Epithelial cell of proximal tubule (primary cell): ENCODE results near the gene SLCO1A2. TPM values are rescaled to one million over a fixed set of nuclear protein-coding genes. Genes with fewer than 3 reads are reported as not detected.

ENCODE experiments used
- DNase-seq: peaks from one replicate; pipeline ENCODE4 v3.0.0-alpha.2; 2011; ENCODE audit warnings: low read depth
- H3K4me3 ChIP-seq: 2 replicates; pipeline ENCODE4 v1.5.1; 2011; ENCODE audit warnings: low read depth, mild to moderate bottlenecking, low read length
- total RNA-seq: library from RNA; depleted of rRNA; stranded (reverse); fragments of >200 nt; gene quantifications from 2 replicates; pipeline ENCODE4 v1.2.3, GENCODE V29; 2015
- TF ChIP-seq, protein P1 (sequence below): conservative IDR thresholded peaks from 2 replicates; pipeline ENCODE4 v1.5.1; 2012; ENCODE audit warnings: low read depth, mild to moderate bottlenecking, low read length

SLCO1A2 gene
- total RNA-seq, 1 donor from 2014 or later: not detected

GRCh38 chr12:21340403-21340802 lies 5.7 kb upstream of the SLCO1A2 start:
- TF ChIP-seq, protein P1, sequence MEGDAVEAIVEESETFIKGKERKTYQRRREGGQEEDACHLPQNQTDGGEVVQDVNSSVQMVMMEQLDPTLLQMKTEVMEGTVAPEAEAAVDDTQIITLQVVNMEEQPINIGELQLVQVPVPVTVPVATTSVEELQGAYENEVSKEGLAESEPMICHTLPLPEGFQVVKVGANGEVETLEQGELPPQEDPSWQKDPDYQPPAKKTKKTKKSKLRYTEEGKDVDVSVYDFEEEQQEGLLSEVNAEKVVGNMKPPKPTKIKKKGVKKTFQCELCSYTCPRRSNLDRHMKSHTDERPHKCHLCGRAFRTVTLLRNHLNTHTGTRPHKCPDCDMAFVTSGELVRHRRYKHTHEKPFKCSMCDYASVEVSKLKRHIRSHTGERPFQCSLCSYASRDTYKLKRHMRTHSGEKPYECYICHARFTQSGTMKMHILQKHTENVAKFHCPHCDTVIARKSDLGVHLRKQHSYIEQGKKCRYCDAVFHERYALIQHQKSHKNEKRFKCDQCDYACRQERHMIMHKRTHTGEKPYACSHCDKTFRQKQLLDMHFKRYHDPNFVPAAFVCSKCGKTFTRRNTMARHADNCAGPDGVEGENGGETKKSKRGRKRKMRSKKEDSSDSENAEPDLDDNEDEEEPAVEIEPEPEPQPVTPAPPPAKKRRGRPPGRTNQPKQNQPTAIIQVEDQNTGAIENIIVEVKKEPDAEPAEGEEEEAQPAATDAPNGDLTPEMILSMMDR: no peak
- no peak for DNase-seq
- no peak overlapping the region for H3K4me3 ChIP-seq

GRCh38 chr12:21339921-21340320 lies 5.2 kb upstream of the SLCO1A2 start:
- H3K4me3 ChIP-seq: no peak overlapping the region
- TF ChIP-seq, protein P1: no peak
- DNase-seq: no peak

GRCh38 chr12:21337959-21338744 lies 3.4 kb upstream of the SLCO1A2 start:
- TF ChIP-seq, protein P1: no peak
- DNase-seq: no peak
- no peak overlapping the region for H3K4me3 ChIP-seq

- no peak overlapping the region for H3K4me3 ChIP-seq
- no peak for DNase-seq
- TF ChIP-seq, protein P1: no peak
Observed at GRCh38 chr12:21337453-21337852, 2.7 kb upstream of the SLCO1A2 start.

GRCh38 chr12:21336656-21337055 lies 1.9 kb upstream of the SLCO1A2 start:
- DNase-seq: no peak
- H3K4me3 ChIP-seq: no peak overlapping the region
- TF ChIP-seq, protein P1: no peak

DNA sequence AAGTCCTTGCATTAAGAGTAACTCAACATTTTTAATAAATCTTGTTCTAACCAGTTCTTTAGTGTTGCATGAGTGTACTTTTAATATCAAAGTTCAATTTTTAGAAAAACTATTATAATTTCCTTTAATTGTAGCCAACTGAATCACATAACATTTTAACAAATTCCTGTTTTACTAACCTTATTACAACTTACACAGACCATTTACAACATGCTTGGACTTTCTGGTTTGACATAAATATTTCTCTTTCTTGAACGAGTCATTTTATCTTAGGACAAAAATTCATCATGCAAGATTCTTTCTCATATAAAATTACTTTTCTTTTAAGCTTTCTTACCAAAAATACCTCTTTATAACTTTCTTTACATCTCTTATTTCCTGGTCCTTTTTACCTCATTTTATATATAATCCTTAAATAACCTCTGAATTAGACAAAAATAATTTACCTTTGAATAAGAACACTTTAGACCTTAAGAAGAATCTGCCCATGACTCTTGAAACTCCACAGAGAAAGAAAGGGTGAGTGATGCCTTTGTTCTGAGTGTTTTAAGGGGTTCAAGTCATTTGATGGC lies 3.9 kb downstream of the SLCO1A2 start:
- H3K4me3 ChIP-seq: no peak overlapping the region
- peak; percentile 7 for DNase-seq
- TF ChIP-seq, protein P1: no peak
